PC-9 (cell line): ENCODE data around the gene PLEKHM2. TPM values are rescaled to one million over a fixed set of nuclear protein-coding genes. Genes with fewer than 3 reads are reported as not detected.

ENCODE experiments used
- BruUV-seq: library from RNA; stranded (reverse); fragments of 400-500 nt; replicated peaks from 2 replicates; lab custom pipeline; 2021; lab: Mats Ljungman, UMichigan
- CTCF ChIA-PET: fragments of 300-600 bp; sonication (Branson Sonifier 250); formaldehyde crosslinking; loops from one replicate; lab custom pipeline; 2022; ENCODE audit warnings: antibody characterized with exemption; lab: Charles Lee
- POLR2A ChIA-PET: fragments of 300-600 bp; sonication (Branson Sonifier 250); formaldehyde crosslinking; loops from one replicate; lab custom pipeline; 2022; ENCODE audit warnings: antibody characterized with exemption; ENCODE audit not compliant: unreplicated experiment; lab: Charles Lee
- DNase-seq, 2 experiments: peaks; one replicate each; pipeline versions ENCODE4 v3.0.0 to v3.0.0-alpha.2; 2015 to 2022; ENCODE audit warnings: mixed read lengths in 1 of 2
- H2AFZ ChIP-seq: fragments of 200-600 bp; sonication (generic); 2 replicates; pipeline ENCODE4 v1.8.1; 2017; ENCODE audit warnings: antibody characterized with exemption
- H3F3A ChIP-seq: fragments of 200-600 bp; sonication (generic); 2 replicates; pipeline ENCODE4 v1.8.1; 2017; ENCODE audit warnings: antibody characterized with exemption, mild to moderate bottlenecking, low read depth; ENCODE audit not compliant: insufficient read depth
- H3K27ac ChIP-seq: fragments of 200-600 bp; sonication (generic); 2 replicates; pipeline ENCODE4 v1.6.1; 2016; ENCODE audit warnings: mixed run types
- H3K27me3 ChIP-seq: fragments of 200-600 bp; sonication (generic); 2 replicates; pipeline ENCODE4 v1.6.1; 2016; ENCODE audit warnings: low read depth, mixed run types; ENCODE audit not compliant: insufficient read depth
- H3K36me3 ChIP-seq: fragments of 200-600 bp; sonication (generic); 2 replicates; pipeline ENCODE4 v1.6.1; 2016; ENCODE audit warnings: low read depth, mixed run types
- H3K4me1 ChIP-seq: fragments of 200-600 bp; sonication (generic); replicated peaks from 2 replicates; pipeline ENCODE4 v1.6.1; 2016; ENCODE audit warnings: mixed run types; ENCODE audit not compliant: insufficient read depth
- H3K4me2 ChIP-seq: fragments of 200-600 bp; sonication (generic); 2 replicates; pipeline ENCODE4 v1.6.1; 2017; ENCODE audit warnings: mixed run types
- H3K4me3 ChIP-seq: fragments of 200-600 bp; sonication (generic); 2 replicates; pipeline ENCODE4 v1.6.1; 2016; ENCODE audit warnings: mixed run types
- H3K79me2 ChIP-seq: fragments of 200-600 bp; sonication (generic); 2 replicates; pipeline ENCODE4 v1.6.1; 2017; ENCODE audit warnings: low read depth, mixed run types
- H3K9me2 ChIP-seq: fragments of 200-600 bp; sonication (generic); 2 replicates; pipeline ENCODE4 v1.8.1; 2017; ENCODE audit warnings: mild to moderate bottlenecking; ENCODE audit not compliant: insufficient read depth
- H3K9me3 ChIP-seq: fragments of 200-600 bp; sonication (generic); 2 replicates; pipeline ENCODE4 v1.8.1; 2016; ENCODE audit warnings: low read depth; ENCODE audit not compliant: insufficient read depth
- H4K20me1 ChIP-seq: fragments of 200-600 bp; sonication (generic); 2 replicates; pipeline ENCODE4 v1.8.1; 2017; ENCODE audit not compliant: insufficient read depth
- CTCF ChIP-seq: fragments of 200-600 bp; sonication (generic); conservative IDR thresholded peaks from 2 replicates; pipeline ENCODE4 v1.6.1; 2017; ENCODE audit warnings: mixed run types, antibody characterized with exemption, mild to moderate bottlenecking, moderate library complexity
- EZH2 ChIP-seq: fragments of 200-600 bp; sonication (generic); IDR thresholded peaks from 2 replicates; pipeline ENCODE4 v1.8.0; 2017; ENCODE audit warnings: antibody characterized with exemption, low read depth
- intact Hi-C: fragments of 100-400 bp; cut with micrococcal nuclease; formaldehyde crosslinking; loops from one replicate; pipeline ENCODE4 v1.10.0; 2022; ENCODE audit not compliant: unreplicated experiment
- total RNA-seq: library from RNA; stranded (reverse); gene quantifications from 2 replicates; pipeline ENCODE4 v1.2.3, GENCODE V29; 2021

The PLEKHM2 gene
- total RNA-seq, 1 experiment from 2014 or later, result 45.9 TPM

GRCh38 chr1:15757575-15758342 is 73.6 kb downstream of the PLEKHM2 start:
- TF ChIP-seq CTCF, result no peak
- no peak for TF ChIP-seq EZH2
- H3K4me1 ChIP-seq, result peaks cover 12% of the 10 kb centered on the region
- ChIA-PET CTCF (no interaction called here), POLR2A (no interaction called here)
- H3K36me3 ChIP-seq, result no peaks in the 10 kb centered on the region
- no peaks in the 10 kb centered on the region for H3K9me3 ChIP-seq
- no peaks in the 10 kb centered on the region for H3K27me3 ChIP-seq
- H3K27ac ChIP-seq, result no peak overlapping the region
- H3F3A ChIP-seq, result peaks cover 11% of the 10 kb centered on the region; the same call in 1 of the 2 replicates
- H3K79me2 ChIP-seq, result peaks cover 13% of the 10 kb centered on the region
- TSS peak; percentile 16 for BruUV-seq
- H3K4me3 ChIP-seq, result no peak overlapping the region
- no peak overlapping the region for H2AFZ ChIP-seq
- intact Hi-C loops, result no loop called here
- H3K9me2 ChIP-seq, result no peaks in the 10 kb centered on the region
- DNase-seq, result peak in 1 of 2 experiments; percentile 33
- H3K4me2 ChIP-seq, result no peak overlapping the region
- no peaks in the 10 kb centered on the region for H4K20me1 ChIP-seq

GRCh38 chr1:15758343-15758931 is 74.3 kb downstream of the PLEKHM2 start, which contains the start of gene FBLIM1:
TSS of gene FBLIM1 (plus strand) at chr1:15758795. CDS start at chr1:15764984, 6,189 bp downstream.
- Histone ChIP-seq H3K4me1 (peaks cover 12% of the 10 kb centered on the region), H3K9me3 (no peaks in the 10 kb centered on the region), H3K4me3 (peak within 1 kb of the TSS; percentile 72), H3K79me2 (peaks cover 13% of the 10 kb centered on the region), H3K27ac (peak within 1 kb of the TSS; percentile 16; the same call in 1 of the 2 replicates), H2AFZ (peak within 1 kb of the TSS; percentile 66), H3K4me2 (peak within 1 kb of the TSS; percentile 79), H3K27me3 (no peaks in the 10 kb centered on the region), H3K36me3 (no peaks in the 10 kb centered on the region), H3F3A (peaks cover 11% of the 10 kb centered on the region; the same call in 1 of the 2 replicates), H4K20me1 (no peaks in the 10 kb centered on the region), H3K9me2 (no peaks in the 10 kb centered on the region)
- intact Hi-C loops, result no loop called here
- DNase-seq, result peak in 1 of 2 experiments; percentile 41
- POLR2A ChIA-PET, result no interaction called here
- CTCF ChIA-PET, result no interaction called here
- BruUV-seq, result no TSS peak
- TF ChIP-seq EZH2 (no peak), CTCF (no peak)

GRCh38 chr1:15758953-15759661 is 75.0 kb downstream of the PLEKHM2 start:
- Histone ChIP-seq H3K4me1 (peaks cover 15% of the 10 kb centered on the region), H4K20me1 (no peaks in the 10 kb centered on the region), H3K4me3 (peak overlapping the region; percentile 72), H2AFZ (peak overlapping the region; percentile 66), H3K4me2 (peak overlapping the region; percentile 79), H3K79me2 (peaks cover 13% of the 10 kb centered on the region), H3K9me2 (no peaks in the 10 kb centered on the region), H3F3A (peaks cover 11% of the 10 kb centered on the region; the same call in 1 of the 2 replicates), H3K9me3 (no peaks in the 10 kb centered on the region), H3K27me3 (no peaks in the 10 kb centered on the region), H3K36me3 (no peaks in the 10 kb centered on the region), H3K27ac (peak overlapping the region; percentile 16; the same call in 1 of the 2 replicates)
- no peak for DNase-seq
- TF ChIP-seq CTCF (no peak), EZH2 (no peak)
- no TSS peak for BruUV-seq
- ChIA-PET POLR2A (no interaction called here), CTCF (no interaction called here)
- intact Hi-C loops, result no loop called here
